ENCODE measurements around the gene ANKHD1.
"Not testable (repeated sequence)": the region's sequence is repeated elsewhere in the genome, so short reads cannot be mapped to it uniquely, and the experiment has no call there.

The ANKHD1 gene

DNA sequence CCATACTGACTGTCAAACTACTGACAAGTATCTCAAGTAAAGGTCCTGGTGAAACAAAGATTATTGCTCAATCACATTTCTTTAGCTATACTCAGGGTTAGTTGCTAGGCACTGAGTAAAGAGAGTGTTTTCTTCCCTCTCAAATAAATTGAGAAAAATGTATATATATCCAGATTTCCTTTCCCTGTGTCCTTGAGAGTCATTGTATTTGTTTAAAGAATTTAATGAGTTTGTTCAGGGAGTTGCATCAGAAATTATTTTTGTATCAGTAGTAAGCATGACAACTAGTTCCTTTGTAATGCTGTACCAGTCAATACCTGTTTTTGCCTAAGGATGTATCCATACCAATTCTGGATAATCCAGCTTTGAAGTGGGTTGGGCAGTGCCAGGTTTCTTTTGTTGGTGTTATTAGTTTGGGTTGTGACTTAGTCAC is 3.2 kb upstream of the ANKHD1 start:
- Mint-ChIP-seq H3K27ac (no peak overlapping the region), H3K4me3 (no peak overlapping the region), H3K9me3 (no peaks in the 10 kb centered on the region), H3K36me3 (ENCODE audit: low read depth) (peaks cover 4% of the 10 kb centered on the region), H3K4me1 (ENCODE audit: low read depth) (peaks cover 13% of the 10 kb centered on the region), H3K27me3 (no peaks in the 10 kb centered on the region)

DNA sequence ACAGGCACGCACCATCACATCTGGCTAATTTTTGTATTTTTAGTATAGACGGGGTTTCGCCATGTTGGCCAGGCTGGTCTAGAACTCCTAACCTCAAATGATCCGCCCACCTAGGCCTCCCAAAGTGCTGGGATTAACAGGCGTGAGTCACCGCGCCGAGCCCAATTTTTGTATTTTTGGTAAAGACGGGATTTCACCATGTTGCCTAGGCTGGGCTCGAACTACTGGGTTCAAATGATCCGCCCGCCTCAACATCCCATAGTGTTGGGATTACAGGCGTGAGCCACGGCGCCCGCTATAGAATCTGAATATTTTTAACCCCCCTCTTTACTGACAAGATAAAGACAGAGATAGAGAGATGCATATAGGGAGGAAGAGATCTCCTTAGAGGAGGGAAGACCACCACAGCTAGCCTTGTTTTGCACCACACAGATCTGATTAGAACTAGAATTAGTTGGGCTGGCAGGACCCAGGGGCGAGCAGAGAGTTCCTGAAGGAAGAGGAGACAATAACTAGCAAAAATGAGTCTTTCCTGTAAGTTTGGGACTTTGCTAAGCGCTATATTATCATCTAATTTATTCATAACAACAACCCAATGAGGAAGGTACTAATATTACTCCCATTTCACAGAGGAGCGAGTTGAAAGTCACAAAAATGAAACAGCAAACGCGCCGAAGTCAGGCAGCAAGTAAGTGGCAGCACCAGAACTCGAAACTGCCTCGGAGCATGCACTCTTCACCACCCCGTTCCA is 1.5 kb upstream of the ANKHD1 start:
- Mint-ChIP-seq H3K36me3 (ENCODE audit: low read depth) (peaks cover 16% of the 10 kb centered on the region), H3K4me3 (no peak overlapping the region), H3K9me3 (no peaks in the 10 kb centered on the region), H3K27ac (peak overlapping the region; percentile 93), H3K4me1 (ENCODE audit: low read depth) (peaks cover 28% of the 10 kb centered on the region), H3K27me3 (no peaks in the 10 kb centered on the region)

DNA sequence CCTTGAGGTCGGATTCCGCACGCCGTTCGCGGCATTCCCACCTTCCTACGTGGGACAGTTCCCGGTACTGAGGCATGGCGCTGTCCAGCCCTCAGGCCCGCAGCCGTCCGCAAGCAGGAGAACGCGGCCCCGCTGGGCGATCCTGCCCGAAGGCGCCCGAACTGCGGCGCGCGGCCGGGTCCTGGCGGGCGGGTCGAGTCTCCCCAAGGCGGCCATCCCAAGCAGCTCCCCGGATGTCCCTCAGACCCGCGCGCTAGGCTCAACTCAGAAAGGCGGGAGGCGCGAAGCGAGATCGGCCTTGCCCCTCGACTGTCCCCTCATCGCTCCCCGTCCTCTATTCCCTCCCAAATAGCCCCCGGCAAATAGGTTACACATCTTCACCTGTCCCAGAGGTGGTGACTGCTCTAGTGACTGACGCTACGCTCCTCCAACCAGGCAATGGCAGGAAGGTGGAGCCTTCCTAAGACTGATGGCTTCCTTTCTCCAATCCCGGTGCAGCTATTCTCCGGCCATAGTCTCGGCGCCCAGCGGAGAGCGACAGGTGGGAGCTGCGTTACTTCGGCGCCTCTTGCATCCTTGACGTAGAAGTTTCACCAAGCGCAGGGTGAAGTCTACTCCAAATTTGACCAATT is 787 bp upstream of the ANKHD1 start:
- H3K36me3 Mint-ChIP-seq (ENCODE audit: low read depth), result peaks cover 19% of the 10 kb centered on the region
- no peaks in the 10 kb centered on the region for H3K27me3 Mint-ChIP-seq
- peaks cover 31% of the 10 kb centered on the region for H3K4me1 Mint-ChIP-seq (ENCODE audit: low read depth)
- H3K27ac Mint-ChIP-seq, result peak overlapping the region; percentile 93
- H3K9me3 Mint-ChIP-seq, result no peaks in the 10 kb centered on the region
- H3K4me3 Mint-ChIP-seq, result no peak overlapping the region

DNA sequence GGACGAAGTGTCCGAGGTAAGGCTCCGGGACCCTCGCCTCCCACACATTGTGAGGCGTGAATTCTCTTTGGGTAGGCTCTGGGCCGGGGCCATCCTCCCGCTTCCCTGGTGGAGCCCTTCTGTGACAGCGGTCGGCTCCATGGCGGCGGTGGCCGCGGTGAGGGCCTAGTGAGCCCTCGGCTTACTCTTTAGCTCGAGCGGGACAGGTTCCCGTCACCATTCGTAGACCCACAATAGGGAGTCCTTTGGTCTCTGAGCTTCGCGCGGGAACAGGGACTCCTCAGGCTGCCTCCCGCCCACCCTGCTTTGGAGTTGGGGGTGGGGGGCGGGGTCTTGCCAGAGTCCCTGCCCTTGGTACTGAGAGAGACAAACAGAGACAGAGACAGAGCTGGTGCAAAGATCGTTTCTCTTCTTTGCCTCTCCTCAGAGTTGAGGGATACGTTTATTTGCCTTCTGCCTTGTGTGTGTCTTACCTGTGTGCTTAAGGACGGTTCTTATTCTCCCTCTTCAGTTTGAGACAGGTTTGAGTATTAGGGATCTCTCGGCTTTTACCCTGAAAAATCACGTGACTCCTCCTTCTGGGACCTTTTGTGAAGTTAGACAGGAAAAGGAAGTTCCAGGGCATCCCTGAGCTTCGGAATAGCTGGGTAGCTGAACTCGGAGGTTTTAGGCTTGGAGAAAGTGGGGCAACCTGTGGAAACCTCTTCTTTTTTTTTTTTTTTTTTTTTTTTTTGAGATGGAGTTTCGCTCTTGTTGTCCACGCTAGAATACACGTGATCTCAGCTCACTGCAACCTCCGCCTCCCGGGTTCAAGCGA is 833 bp downstream of the ANKHD1 start:
- H3K27ac Mint-ChIP-seq, result no peak overlapping the region
- H3K9me3 Mint-ChIP-seq, result no peaks in the 10 kb centered on the region
- peaks cover 27% of the 10 kb centered on the region for H3K36me3 Mint-ChIP-seq (ENCODE audit: low read depth)
- H3K4me3 Mint-ChIP-seq, result no peak overlapping the region
- H3K4me1 Mint-ChIP-seq (ENCODE audit: low read depth), result peaks cover 39% of the 10 kb centered on the region
- no peaks in the 10 kb centered on the region for H3K27me3 Mint-ChIP-seq

DNA sequence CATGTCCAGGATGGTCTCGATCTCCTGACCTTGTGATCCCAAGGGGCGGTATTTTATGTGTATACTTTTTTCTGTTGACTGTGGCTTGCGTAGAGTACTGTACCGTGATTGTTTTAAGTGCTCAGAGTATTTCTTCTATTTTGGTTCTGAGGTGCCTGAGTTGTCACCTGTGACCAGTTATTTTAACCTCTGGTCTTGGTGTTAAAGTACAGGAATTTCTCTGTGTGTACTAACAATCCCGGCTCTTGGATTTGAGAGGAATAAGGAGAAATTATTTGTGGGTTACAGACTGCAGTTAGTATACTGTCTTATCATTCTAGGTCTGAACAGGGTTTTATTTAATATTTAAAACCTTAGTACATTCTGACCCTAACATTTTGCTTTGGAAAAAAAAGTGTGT is 2.0 kb downstream of the ANKHD1 start:
- H3K9me3 Mint-ChIP-seq, result no peaks in the 10 kb centered on the region
- H3K4me3 Mint-ChIP-seq, result no peak overlapping the region
- no peaks in the 10 kb centered on the region for H3K27me3 Mint-ChIP-seq
- H3K36me3 Mint-ChIP-seq (ENCODE audit: low read depth), result peaks cover 30% of the 10 kb centered on the region
- H3K27ac Mint-ChIP-seq, result peak overlapping the region; percentile 76
- H3K4me1 Mint-ChIP-seq (ENCODE audit: low read depth), result peaks cover 44% of the 10 kb centered on the region

DNA sequence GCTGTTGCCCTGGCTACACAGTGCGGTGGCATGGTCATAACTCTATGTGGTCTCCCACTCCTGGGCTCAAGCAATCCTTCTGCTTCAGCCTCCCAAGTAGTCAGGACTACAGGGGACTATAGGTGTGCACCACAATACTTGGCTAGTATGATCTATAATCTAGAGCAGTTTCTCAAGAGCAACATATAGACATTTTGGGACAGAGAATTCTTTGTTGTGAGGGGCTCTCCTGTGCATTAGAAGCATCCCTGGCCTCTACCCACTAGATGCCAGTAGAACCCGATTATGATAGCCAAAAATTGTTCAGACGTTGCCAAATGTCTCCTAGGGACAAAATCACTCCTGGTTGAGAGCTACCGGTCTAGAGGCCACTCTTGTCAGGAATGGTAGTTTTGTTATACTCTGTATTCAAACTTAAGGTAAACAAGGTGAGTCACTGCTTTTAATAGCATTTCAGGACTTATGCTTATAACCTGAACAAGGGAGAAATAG is 7.2 kb downstream of the ANKHD1 start:
- Mint-ChIP-seq H3K36me3 (ENCODE audit: low read depth) (peaks cover 35% of the 10 kb centered on the region), H3K4me1 (ENCODE audit: low read depth) (peaks cover 59% of the 10 kb centered on the region), H3K9me3 (no peaks in the 10 kb centered on the region), H3K27me3 (no peaks in the 10 kb centered on the region), H3K27ac (no peak overlapping the region), H3K4me3 (no peak overlapping the region)

DNA sequence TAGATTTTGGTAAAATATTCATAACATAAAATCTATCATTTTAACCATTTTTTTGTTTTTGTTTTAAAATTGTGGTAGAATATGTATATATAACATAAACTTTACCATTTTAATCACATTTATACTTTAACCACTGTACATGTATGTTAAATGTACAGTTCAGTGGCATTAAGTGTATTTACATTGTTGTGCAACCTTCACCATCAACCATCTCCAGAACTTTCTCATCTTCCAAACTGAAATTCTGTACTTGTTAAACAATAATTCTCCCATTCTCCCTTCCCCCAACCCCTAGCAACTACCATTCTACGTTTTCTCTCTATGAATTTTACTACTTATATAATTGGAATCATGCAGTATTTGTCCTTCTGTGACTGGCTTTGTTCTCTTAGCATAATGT is 11.6 kb downstream of the ANKHD1 start:
- Mint-ChIP-seq H3K27ac (no peak overlapping the region), H3K4me3 (no peak overlapping the region), H3K36me3 (ENCODE audit: low read depth) (peaks cover 29% of the 10 kb centered on the region), H3K27me3 (no peaks in the 10 kb centered on the region), H3K4me1 (ENCODE audit: low read depth) (peaks cover 38% of the 10 kb centered on the region), H3K9me3 (no peaks in the 10 kb centered on the region)

DNA sequence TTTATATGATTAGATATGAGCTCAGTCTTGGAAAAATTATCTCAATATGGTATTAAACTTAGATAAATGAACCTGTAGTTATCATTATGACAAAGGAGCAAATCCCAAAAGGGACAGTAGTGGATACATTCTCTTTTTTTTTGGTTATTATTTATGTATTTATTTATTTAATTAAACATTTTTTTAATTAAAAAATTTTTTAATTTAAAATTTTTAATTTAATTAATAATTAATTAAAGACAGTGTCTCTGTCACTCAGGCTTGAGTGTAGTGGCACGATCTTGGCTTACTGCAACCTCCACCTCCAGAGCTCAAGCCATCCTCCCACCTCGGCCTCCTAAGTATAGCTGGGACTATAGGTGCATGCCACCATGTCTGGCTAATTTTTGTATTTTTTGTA is 15.6 kb downstream of the ANKHD1 start:
- Mint-ChIP-seq H3K27me3 (no peaks in the 10 kb centered on the region), H3K36me3 (ENCODE audit: low read depth) (peaks cover 51% of the 10 kb centered on the region), H3K9me3 (no peaks in the 10 kb centered on the region), H3K27ac (no peak overlapping the region), H3K4me1 (ENCODE audit: low read depth) (peaks cover 55% of the 10 kb centered on the region), H3K4me3 (no peak overlapping the region)

DNA sequence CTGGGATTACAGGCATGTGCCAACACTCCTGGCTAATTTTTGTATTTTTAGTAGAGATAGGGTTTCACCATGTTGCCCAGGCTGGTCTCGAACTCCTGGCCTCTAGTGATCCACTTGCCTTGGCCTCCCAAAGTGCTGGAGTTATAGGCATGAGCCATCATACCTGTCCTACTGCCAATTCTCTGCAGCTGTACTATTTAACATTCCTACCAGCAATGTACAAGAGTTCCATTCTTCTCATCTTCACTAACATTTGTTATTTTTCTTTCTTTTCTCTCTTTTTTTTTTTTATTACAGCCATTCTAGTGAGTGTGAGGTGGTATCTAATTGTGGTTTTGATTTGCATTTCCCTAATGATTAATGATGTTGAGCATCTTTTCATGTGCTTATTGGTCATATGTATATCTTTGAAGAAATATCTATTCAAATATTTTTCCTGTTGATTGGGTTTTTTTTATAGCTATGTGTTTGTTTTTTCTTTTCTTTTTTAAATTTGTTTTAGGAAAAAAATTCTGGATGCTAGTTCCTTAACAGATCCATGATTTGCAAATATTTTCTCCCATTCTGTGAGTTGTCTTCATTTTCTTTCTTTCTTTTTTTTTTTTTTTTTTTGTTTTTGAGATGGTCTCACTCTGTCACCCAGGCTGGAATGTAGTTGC is 17.4 kb downstream of the ANKHD1 start:
- Mint-ChIP-seq H3K36me3 (ENCODE audit: low read depth) (peaks cover 49% of the 10 kb centered on the region), H3K27ac (peak overlapping the region; percentile 61), H3K4me3 (no peak overlapping the region), H3K9me3 (no peaks in the 10 kb centered on the region), H3K27me3 (no peaks in the 10 kb centered on the region), H3K4me1 (ENCODE audit: low read depth) (peaks cover 60% of the 10 kb centered on the region)

DNA sequence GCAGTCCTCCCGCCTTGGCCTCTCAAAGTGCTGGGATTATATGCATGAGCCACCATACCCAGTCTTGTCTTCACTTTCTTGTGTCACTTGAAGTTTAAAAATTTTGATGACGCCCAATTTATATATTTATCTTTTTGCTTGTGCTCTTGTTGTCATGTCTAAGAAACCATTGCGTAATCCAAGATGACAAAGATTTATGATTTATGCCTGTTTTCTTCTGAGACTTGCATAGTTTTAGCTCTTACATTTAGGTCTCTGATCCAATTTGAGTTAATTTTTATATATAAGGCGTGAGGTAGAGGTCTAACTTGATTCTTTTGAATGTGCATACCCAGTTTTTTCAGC is 18.6 kb downstream of the ANKHD1 start:
- Mint-ChIP-seq H3K36me3 (ENCODE audit: low read depth) (peaks cover 42% of the 10 kb centered on the region), H3K4me1 (ENCODE audit: low read depth) (peaks cover 67% of the 10 kb centered on the region), H3K27ac (no peak overlapping the region), H3K9me3 (no peaks in the 10 kb centered on the region), H3K27me3 (no peaks in the 10 kb centered on the region), H3K4me3 (no peak overlapping the region)

DNA sequence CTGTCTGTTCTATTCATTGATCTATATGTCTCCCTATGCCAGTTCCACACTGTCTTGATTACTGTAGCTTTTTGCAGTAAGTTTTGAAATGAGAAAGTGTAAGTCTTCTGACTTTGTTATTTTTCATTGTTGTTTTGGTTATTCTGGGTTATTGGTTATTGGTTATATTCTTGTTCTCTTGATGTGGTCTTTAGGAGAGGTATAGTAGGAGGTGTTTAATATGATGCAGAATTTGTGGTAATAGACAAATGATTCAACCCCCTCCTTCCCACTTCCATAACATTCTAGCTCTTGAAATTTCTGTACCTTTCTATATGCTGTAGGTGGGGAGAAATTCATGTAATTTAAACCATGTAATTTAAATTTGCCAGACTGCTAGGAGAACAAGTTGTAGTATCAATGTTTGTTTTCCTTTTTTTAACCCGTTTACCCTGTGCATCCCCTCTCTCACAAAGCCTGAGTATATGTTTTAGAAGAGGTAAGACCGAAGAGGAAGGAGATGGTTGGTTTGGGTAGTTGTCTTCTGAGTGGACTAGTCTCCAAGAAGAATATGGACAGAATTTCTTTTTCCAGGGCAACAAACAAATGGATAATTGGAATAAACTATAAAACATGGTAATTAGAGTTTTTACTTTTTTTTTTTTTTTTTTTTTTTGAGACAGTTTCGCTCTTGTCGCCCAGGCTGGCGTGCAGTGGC is 19.2 kb downstream of the ANKHD1 start:
- peaks cover 67% of the 10 kb centered on the region for H3K4me1 Mint-ChIP-seq (ENCODE audit: low read depth)
- peaks cover 43% of the 10 kb centered on the region for H3K36me3 Mint-ChIP-seq (ENCODE audit: low read depth)
- no peaks in the 10 kb centered on the region for H3K27me3 Mint-ChIP-seq
- H3K4me3 Mint-ChIP-seq, result no peak overlapping the region
- H3K9me3 Mint-ChIP-seq, result no peaks in the 10 kb centered on the region
- H3K27ac Mint-ChIP-seq, result peak overlapping the region; percentile 47

DNA sequence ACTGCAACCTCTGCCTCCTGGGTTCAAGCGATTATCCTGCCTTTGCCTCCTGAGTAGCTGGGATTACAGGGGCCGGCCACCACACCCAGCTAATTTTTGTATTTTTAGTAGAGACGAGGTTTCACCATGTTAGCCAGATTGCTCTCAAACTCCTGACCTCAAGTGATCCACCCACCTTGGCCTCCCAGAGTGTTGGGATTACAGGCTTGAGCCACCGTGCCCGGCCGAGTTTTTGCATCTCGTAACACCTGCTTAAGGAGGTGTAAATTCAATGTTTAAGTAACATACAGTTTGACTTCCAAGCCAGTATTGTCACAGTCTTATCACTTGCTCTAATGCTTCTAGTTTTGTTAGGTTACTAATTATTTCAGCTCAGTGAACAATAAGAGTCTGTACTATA is 19.7 kb downstream of the ANKHD1 start:
- H3K4me1 Mint-ChIP-seq (ENCODE audit: low read depth), result peaks cover 64% of the 10 kb centered on the region
- not testable (repeated sequence) for H3K27ac Mint-ChIP-seq

DNA sequence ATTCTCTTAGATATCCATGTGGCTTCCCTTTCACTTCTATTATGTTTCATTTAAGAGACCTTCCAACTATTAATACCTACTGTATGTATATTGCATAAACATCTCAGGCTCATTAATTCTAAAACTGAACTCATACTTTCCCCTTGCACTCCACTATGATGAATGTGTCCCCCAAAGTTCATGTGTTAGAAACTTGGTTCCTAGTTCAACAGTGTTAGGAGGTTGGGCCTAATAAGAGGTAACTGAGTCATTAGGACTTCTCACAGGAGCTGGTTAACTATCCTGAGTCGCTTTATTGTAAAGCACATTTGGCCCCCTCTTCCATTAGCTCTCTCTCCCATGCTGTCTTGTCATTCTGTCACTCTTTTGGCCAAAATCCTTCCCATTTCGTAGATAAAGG is 22.0 kb downstream of the ANKHD1 start:
- H3K27ac Mint-ChIP-seq, result peak overlapping the region; percentile 19
- H3K27me3 Mint-ChIP-seq, result no peaks in the 10 kb centered on the region
- H3K9me3 Mint-ChIP-seq, result no peaks in the 10 kb centered on the region
- H3K36me3 Mint-ChIP-seq (ENCODE audit: low read depth), result peaks cover 34% of the 10 kb centered on the region
- peaks cover 58% of the 10 kb centered on the region for H3K4me1 Mint-ChIP-seq (ENCODE audit: low read depth)
- H3K4me3 Mint-ChIP-seq, result no peak overlapping the region

More for the DNA sequence above, 19.7 kb downstream of the ANKHD1 start:
- not testable (repeated sequence) for H3K9me3 Mint-ChIP-seq, H3K4me3 Mint-ChIP-seq, H3K27me3 Mint-ChIP-seq
- H3K36me3 Mint-ChIP-seq (ENCODE audit: low read depth), result peaks cover 38% of the 10 kb centered on the region

DNA sequence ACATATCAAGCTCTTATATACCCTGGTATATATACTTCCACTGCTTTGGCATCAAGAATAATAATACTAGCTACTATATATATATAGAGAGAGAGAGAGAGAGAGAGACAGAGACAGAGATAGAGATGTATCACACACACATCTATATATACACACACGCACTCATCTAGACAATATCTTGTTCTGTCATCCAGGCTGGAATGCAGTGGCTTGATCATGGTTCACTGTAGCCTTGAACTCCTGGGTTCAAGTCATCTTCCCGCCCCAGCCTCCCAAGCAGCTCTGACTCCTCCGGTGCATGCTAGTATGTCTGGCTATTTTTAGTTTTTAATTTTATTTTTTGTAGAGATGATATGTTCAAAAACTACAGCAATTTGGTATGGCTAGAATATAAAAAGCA is 22.5 kb downstream of the ANKHD1 start:
- Mint-ChIP-seq H3K27me3 (no peaks in the 10 kb centered on the region), H3K9me3 (no peaks in the 10 kb centered on the region), H3K4me3 (no peak overlapping the region), H3K36me3 (ENCODE audit: low read depth) (peaks cover 31% of the 10 kb centered on the region), H3K4me1 (ENCODE audit: low read depth) (peaks cover 53% of the 10 kb centered on the region), H3K27ac (no peak overlapping the region)

Measured in stimulated activated naive CD8-positive, alpha-beta T cell treated with anti-CD3 and anti-CD28 coated beads, Interleukin-15, Interleukin-2, amounts not matched to agents 100 ng/mL and 50 ng/mL, for 24 hours (primary cell).